ENCODE results near the gene TSPAN32.

TSPAN32 gene

DNA sequence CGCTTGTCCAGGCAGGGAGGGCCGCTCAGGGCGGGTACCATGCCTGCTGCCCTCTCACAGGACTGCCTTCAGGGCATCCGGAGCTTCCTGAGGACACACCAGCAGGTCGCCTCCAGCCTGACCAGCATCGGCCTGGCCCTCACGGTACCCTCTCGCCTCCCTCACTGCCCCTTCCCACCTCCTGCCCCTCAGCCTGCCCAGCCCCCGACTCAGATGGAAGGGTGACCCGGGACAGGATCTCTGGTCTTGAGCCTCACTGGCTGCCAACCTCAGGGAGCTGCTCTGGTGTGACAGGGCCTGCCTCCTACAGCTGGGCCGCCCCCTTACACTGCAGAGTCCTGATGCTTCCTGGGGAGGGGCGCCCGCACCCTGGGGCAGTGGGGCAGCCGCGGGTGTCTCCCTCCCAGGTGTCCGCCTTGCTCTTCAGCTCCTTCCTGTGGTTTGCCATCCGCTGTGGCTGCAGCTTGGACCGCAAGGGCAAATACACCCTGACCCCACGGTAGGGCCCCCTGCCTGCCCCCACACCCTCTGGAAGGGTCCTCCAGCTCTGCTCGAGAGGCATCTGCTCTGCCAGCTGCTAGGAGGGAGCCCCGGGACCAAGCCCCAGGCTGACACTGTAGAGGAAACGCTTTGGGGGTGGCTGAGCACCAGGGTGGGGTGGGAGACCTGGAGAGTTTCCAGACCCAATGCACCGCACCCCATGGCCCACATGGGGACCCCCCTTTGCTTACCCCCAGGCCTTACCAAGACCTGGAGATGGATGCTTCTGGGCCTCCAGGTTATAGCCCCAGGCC, 14.6 kb downstream of the TSPAN32 start:
- Histone ChIP-seq H2BK5ac (ENCODE audit: low read length) (peak overlapping the region; percentile 39), H3K4me3 (ENCODE audit: low read length in 2 of 2) (no peak overlapping the region), H3K9ac (ENCODE audit: low read depth, low read length, poor library complexity) (no peak overlapping the region), H4K91ac (ENCODE audit: low read depth, low read length, poor library complexity) (no peak overlapping the region), H3K4me1 (ENCODE audit: control insufficient read depth in 2 of 2, insufficient read depth in 1 of 2, low read depth in 1 of 2, low read length in 2 of 2) (peaks cover 0 to 7% of the 10 kb centered on the region in 2 donors), H4K8ac (ENCODE audit: low read depth, low read length) (peak overlapping the region; percentile 65), H2BK120ac (ENCODE audit: low read depth, low read length) (no peak overlapping the region), H3K79me1 (ENCODE audit: low read depth, low read length) (peaks cover 2% of the 10 kb centered on the region), H3K9me3 (replicated peaks in 1 of 2; ENCODE audit: control insufficient read depth in 2 of 2, insufficient read depth in 1 of 2, low read depth in 1 of 2, low read length in 2 of 2) (peaks cover 0 to 1% of the 10 kb centered on the region in 2 donors), H3K4ac (ENCODE audit: low read length) (peak overlapping the region; percentile 23), H3K27me3 (ENCODE audit: control insufficient read depth in 3 of 3, insufficient read depth in 3 of 3, low read depth in 1 of 3, low read length in 3 of 3) (peaks cover 0 to 7% (median 0%) of the 10 kb centered on the region in 3 experiments), H3K36me3 (replicated peaks in 1 of 2; ENCODE audit: control insufficient read depth in 2 of 2, insufficient read depth in 2 of 2, low read length in 2 of 2) (no peaks in the 10 kb centered on the region), H2BK15ac (ENCODE audit: low read length) (peak overlapping the region; percentile 83), H3K14ac (ENCODE audit: low read length) (peak overlapping the region; percentile 71), H2AFZ (ENCODE audit: low read length) (no peak overlapping the region), H3K4me2 (ENCODE audit: insufficient read depth, low read length, poor library complexity, severe bottlenecking) (no peak overlapping the region), H3K18ac (ENCODE audit: low read length) (peak overlapping the region; percentile 48), H3K27ac (replicated peaks; ENCODE audit: low read length) (no peak overlapping the region), H3K23ac (ENCODE audit: low read depth, low read length, poor library complexity) (peak overlapping the region; percentile 73), H2AK5ac (ENCODE audit: low read depth, low read length) (peak overlapping the region; percentile 86), H2BK12ac (ENCODE audit: low read length) (peak overlapping the region; percentile 58)
- WGBS, 2 donors (ENCODE audit: extremely low coverage in 2 of 2, insufficient read length in 2 of 2, insufficient replicate concordance in 1 of 2) = no CpG with 5 or more reads among the region's 23 CpGs
- no peak for DNase-seq (ENCODE audit: low spot score)

DNA sequence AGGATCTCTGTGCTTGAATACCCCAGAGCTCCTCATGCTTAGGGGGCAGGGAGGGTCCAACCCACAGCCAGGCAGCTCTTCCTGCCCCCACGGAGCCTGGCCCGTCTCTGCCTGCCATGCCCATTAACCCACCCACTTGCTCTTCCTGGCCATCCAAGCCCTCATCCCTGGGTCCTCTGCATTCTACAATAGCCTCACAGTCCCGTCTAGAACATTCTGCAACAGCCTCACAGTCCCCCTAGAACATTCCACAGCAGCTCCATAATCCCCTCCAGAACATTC, 15.1 kb downstream of the TSPAN32 start:
- Histone ChIP-seq H3K18ac (ENCODE audit: low read length) (no peak overlapping the region), H3K9ac (ENCODE audit: low read depth, low read length, poor library complexity) (no peak overlapping the region), H2BK12ac (ENCODE audit: low read length) (no peak overlapping the region), H3K4me3 (ENCODE audit: low read length in 2 of 2) (no peak overlapping the region), H3K23ac (ENCODE audit: low read depth, low read length, poor library complexity) (no peak overlapping the region), H2BK15ac (ENCODE audit: low read length) (no peak overlapping the region), H2BK120ac (ENCODE audit: low read depth, low read length) (no peak overlapping the region), H3K79me1 (ENCODE audit: low read depth, low read length) (peaks cover 2% of the 10 kb centered on the region), H3K27me3 (ENCODE audit: control insufficient read depth in 3 of 3, insufficient read depth in 3 of 3, low read depth in 1 of 3, low read length in 3 of 3) (peaks cover 0 to 7% (median 0%) of the 10 kb centered on the region in 3 experiments), H3K4me2 (ENCODE audit: insufficient read depth, low read length, poor library complexity, severe bottlenecking) (no peak overlapping the region), H4K8ac (ENCODE audit: low read depth, low read length) (no peak overlapping the region), H3K9me3 (replicated peaks in 1 of 2; ENCODE audit: control insufficient read depth in 2 of 2, insufficient read depth in 1 of 2, low read depth in 1 of 2, low read length in 2 of 2) (peaks cover 0 to 1% of the 10 kb centered on the region in 2 donors), H3K27ac (replicated peaks; ENCODE audit: low read length) (no peak overlapping the region), H2BK5ac (ENCODE audit: low read length) (peak overlapping the region; percentile 39), H3K36me3 (replicated peaks in 1 of 2; ENCODE audit: control insufficient read depth in 2 of 2, insufficient read depth in 2 of 2, low read length in 2 of 2) (no peaks in the 10 kb centered on the region), H2AFZ (ENCODE audit: low read length) (no peak overlapping the region), H3K4me1 (ENCODE audit: control insufficient read depth in 2 of 2, insufficient read depth in 1 of 2, low read depth in 1 of 2, low read length in 2 of 2) (peaks cover 0 to 6% of the 10 kb centered on the region in 2 donors), H3K14ac (ENCODE audit: low read length) (no peak overlapping the region), H4K91ac (ENCODE audit: low read depth, low read length, poor library complexity) (no peak overlapping the region), H2AK5ac (ENCODE audit: low read depth, low read length) (peak overlapping the region; percentile 70), H3K4ac (ENCODE audit: low read length) (no peak overlapping the region)
- DNase-seq (ENCODE audit: low spot score) = no peak
- no CpG with 5 or more reads among the region's 3 CpGs for WGBS, 2 donors (ENCODE audit: extremely low coverage in 2 of 2, insufficient read length in 2 of 2, insufficient replicate concordance in 1 of 2)

DNA sequence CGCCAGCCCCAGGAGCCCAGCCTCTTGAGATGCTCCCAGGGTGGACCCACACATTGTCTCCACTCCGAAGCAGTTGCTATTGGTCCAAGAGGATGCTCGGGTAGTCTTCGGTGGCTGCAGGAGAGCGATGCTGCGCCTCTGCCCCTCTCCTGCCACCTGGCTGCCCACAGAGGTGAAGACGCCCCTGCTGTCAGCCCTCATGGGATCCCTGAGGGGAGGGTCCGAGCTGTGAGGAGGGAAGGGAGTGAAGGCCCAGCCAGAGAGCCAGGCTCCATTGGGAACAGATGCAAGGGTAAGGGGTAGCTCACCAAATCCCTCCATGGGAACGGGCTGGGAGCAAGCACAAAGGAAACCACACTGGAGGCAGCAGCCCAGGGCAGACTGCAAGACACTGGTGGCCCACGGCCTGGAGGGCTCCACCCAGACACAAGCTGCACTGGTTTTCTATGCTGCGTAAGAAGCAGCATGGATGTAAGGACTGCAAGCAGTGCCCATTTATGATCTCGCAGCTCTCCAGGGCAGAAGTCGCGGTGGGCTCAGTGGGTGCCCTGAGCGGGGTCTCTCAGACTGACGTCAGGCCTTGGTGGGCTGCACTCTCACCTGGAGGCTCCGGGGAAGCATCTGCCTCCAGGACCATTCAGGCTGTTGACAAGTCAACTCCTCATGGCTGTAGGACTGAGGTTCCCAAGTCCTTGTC, 15.7 kb downstream of the TSPAN32 start:
- Histone ChIP-seq H3K9me3 (replicated peaks in 1 of 2; ENCODE audit: control insufficient read depth in 2 of 2, insufficient read depth in 1 of 2, low read depth in 1 of 2, low read length in 2 of 2) (peaks cover 0 to 1% of the 10 kb centered on the region in 2 donors), H4K91ac (ENCODE audit: low read depth, low read length, poor library complexity) (peak overlapping the region; percentile 72), H2BK12ac (ENCODE audit: low read length) (no peak overlapping the region), H3K9ac (ENCODE audit: low read depth, low read length, poor library complexity) (peak overlapping the region; percentile 44), H4K8ac (ENCODE audit: low read depth, low read length) (peak overlapping the region; percentile 17), H3K4ac (ENCODE audit: low read length) (no peak overlapping the region), H2BK120ac (ENCODE audit: low read depth, low read length) (peak overlapping the region; percentile 87), H2AFZ (ENCODE audit: low read length) (no peak overlapping the region), H3K4me2 (ENCODE audit: insufficient read depth, low read length, poor library complexity, severe bottlenecking) (no peak overlapping the region), H2BK15ac (ENCODE audit: low read length) (peak overlapping the region; percentile 58), H3K4me3 (ENCODE audit: low read length in 2 of 2) (peak overlapping the region in 1 of 2 donors; percentile 30), H3K23ac (ENCODE audit: low read depth, low read length, poor library complexity) (peak overlapping the region; percentile 55), H3K14ac (ENCODE audit: low read length) (peak overlapping the region; percentile 71), H2AK5ac (ENCODE audit: low read depth, low read length) (peak overlapping the region; percentile 70), H3K18ac (ENCODE audit: low read length) (peak overlapping the region; percentile 48), H3K79me1 (ENCODE audit: low read depth, low read length) (peaks cover 2% of the 10 kb centered on the region), H3K27me3 (ENCODE audit: control insufficient read depth in 3 of 3, insufficient read depth in 3 of 3, low read depth in 1 of 3, low read length in 3 of 3) (peaks cover 0 to 7% (median 0%) of the 10 kb centered on the region in 3 experiments), H3K27ac (replicated peaks; ENCODE audit: low read length) (no peak overlapping the region), H3K4me1 (ENCODE audit: control insufficient read depth in 2 of 2, insufficient read depth in 1 of 2, low read depth in 1 of 2, low read length in 2 of 2) (peaks cover 0 to under 1% of the 10 kb centered on the region in 2 donors), H2BK5ac (ENCODE audit: low read length) (peak overlapping the region; percentile 87), H3K36me3 (replicated peaks in 1 of 2; ENCODE audit: control insufficient read depth in 2 of 2, insufficient read depth in 2 of 2, low read length in 2 of 2) (no peaks in the 10 kb centered on the region)
- WGBS, 2 donors (ENCODE audit: extremely low coverage in 2 of 2, insufficient read length in 2 of 2, insufficient replicate concordance in 1 of 2) = no CpG with 5 or more reads among the region's 17 CpGs
- DNase-seq (ENCODE audit: low spot score) = no peak

DNA sequence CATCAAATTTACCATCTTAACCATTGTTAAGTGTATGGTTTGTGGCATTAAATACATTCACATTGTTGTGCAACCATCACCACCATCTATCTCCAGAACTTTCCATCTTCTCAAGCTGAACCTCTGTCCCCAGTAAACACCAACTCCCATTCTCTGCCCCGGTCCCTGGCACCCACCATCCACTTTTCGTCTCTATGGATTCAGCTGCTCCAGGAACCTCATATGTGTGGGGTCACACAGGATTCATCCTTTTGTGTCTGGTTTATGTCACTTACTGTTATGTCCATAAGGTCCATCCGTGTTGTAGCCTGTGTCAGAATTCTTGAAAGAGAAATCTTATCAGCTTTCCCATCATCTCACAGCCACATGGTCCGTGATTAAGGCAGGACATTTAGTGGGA, 16.3 kb downstream of the TSPAN32 start:
- no peaks in the 10 kb centered on the region for H3K36me3 ChIP-seq (replicated peaks in 1 of 2; ENCODE audit: control insufficient read depth in 2 of 2, insufficient read depth in 2 of 2, low read length in 2 of 2)
- no CpG with 5 or more reads among the region's 4 CpGs for WGBS, 2 donors (ENCODE audit: extremely low coverage in 2 of 2, insufficient read length in 2 of 2, insufficient replicate concordance in 1 of 2)
- H3K9me3 ChIP-seq (replicated peaks in 1 of 2; ENCODE audit: control insufficient read depth in 2 of 2, insufficient read depth in 1 of 2, low read depth in 1 of 2, low read length in 2 of 2) = peaks cover 0 to 1% of the 10 kb centered on the region in 2 donors
- H2BK15ac ChIP-seq (ENCODE audit: low read length) = no peak overlapping the region
- H2AK5ac ChIP-seq (ENCODE audit: low read depth, low read length) = no peak overlapping the region
- H2AFZ ChIP-seq (ENCODE audit: low read length) = no peak overlapping the region
- H3K27me3 ChIP-seq (ENCODE audit: control insufficient read depth in 3 of 3, insufficient read depth in 3 of 3, low read depth in 1 of 3, low read length in 3 of 3) = peaks cover 0 to 7% (median 0%) of the 10 kb centered on the region in 3 experiments
- no peak overlapping the region for H3K4me3 ChIP-seq (ENCODE audit: low read length in 2 of 2)
- H2BK120ac ChIP-seq (ENCODE audit: low read depth, low read length) = no peak overlapping the region
- no peak overlapping the region for H4K91ac ChIP-seq (ENCODE audit: low read depth, low read length, poor library complexity)
- no peak overlapping the region for H3K27ac ChIP-seq (replicated peaks; ENCODE audit: low read length)
- H2BK12ac ChIP-seq (ENCODE audit: low read length) = no peak overlapping the region
- no peak overlapping the region for H3K4me2 ChIP-seq (ENCODE audit: insufficient read depth, low read length, poor library complexity, severe bottlenecking)
- no peak overlapping the region for H3K4ac ChIP-seq (ENCODE audit: low read length)
- no peak for DNase-seq (ENCODE audit: low spot score)
- H3K18ac ChIP-seq (ENCODE audit: low read length) = no peak overlapping the region
- no peak overlapping the region for H3K9ac ChIP-seq (ENCODE audit: low read depth, low read length, poor library complexity)
- no peak overlapping the region for H3K23ac ChIP-seq (ENCODE audit: low read depth, low read length, poor library complexity)
- no peaks in the 10 kb centered on the region for H3K4me1 ChIP-seq (ENCODE audit: control insufficient read depth in 2 of 2, insufficient read depth in 1 of 2, low read depth in 1 of 2, low read length in 2 of 2)
- no peak overlapping the region for H2BK5ac ChIP-seq (ENCODE audit: low read length)
- no peak overlapping the region for H4K8ac ChIP-seq (ENCODE audit: low read depth, low read length)
- no peak overlapping the region for H3K14ac ChIP-seq (ENCODE audit: low read length)
- H3K79me1 ChIP-seq (ENCODE audit: low read depth, low read length) = peaks cover 2% of the 10 kb centered on the region
